ENCODE measurements around the gene LYPD8.

Gene LYPD8

DNA sequence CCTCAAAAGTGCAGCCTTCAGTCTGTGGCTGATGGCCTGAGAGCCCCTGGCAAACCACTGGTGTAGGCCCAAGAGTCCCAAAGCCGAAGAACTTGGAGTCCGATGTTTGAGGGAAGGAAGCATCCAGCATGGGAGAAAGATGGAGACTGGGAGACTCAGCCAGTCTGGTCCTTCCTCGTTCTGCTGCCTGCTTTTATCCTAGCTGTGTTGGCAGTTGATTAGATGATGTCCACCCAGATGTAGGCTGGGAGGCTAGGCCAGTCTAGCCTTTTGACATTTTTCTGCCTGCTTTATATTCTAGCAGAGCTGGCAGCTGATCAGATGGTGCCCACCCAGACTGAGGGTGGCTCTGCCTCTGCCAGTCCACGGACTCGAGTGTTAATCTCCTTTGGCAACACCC is 1.1 kb upstream of the LYPD8 start:
- no peak for DNase-seq

DNA sequence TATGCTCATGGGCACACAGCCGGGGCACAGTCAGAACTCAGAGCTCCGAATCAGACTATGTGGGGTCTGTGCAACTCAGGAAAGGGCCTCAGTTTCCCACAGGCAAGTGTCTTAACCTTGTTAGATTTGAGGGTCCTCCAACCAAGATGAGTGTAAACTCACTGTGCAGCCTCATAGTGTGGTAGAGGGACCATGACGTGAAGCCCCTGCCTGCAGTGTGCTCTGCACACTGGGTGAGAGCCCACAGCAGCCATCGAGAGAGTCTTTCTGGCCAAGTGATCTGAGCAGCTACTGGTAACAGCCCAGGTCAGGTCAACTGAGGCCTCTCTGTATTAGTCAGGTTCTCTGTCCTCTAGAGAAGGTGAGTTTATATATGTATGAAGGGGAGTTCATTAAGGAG is 592 bp upstream of the LYPD8 start:
- DNase-seq = no peak

DNA sequence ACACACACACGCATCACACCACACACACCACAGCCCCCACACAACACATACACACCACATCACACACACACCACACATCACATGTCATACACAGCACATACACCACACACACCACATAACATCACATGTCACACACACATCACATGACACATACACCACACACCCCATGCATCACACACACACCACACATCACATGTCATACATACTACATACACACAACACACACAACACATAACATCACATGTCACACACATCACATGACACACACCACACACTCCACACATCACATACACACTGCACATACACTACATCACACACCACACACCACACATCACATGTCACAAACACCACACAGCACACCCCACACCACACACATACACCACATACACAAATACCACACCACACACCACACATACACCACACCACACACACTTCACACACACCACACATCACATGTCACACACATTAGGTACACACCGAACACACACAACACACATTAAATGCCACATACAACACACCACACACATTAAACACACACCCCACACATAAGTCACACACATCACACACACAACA is 1.8 kb downstream of the LYPD8 start:
- no peak for DNase-seq

DNA sequence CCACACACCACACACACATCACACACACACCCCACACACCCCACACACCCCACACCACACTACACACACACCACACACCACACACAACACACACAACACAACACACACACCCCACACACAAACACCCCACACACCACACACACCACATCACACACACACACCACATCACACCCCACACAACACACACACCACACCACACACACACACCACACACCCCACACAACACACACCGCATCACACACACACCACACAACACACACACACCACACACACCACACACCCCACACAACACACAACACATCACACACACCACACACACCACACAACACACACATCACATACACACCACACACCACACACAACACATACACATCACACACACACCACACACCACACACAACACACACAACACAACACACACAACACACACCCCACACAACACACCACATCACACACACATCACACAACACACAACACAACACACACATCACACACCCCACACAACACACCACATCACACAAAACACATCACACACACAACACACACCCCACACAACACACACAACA is 2.4 kb downstream of the LYPD8 start:
- DNase-seq = no peak

DNA sequence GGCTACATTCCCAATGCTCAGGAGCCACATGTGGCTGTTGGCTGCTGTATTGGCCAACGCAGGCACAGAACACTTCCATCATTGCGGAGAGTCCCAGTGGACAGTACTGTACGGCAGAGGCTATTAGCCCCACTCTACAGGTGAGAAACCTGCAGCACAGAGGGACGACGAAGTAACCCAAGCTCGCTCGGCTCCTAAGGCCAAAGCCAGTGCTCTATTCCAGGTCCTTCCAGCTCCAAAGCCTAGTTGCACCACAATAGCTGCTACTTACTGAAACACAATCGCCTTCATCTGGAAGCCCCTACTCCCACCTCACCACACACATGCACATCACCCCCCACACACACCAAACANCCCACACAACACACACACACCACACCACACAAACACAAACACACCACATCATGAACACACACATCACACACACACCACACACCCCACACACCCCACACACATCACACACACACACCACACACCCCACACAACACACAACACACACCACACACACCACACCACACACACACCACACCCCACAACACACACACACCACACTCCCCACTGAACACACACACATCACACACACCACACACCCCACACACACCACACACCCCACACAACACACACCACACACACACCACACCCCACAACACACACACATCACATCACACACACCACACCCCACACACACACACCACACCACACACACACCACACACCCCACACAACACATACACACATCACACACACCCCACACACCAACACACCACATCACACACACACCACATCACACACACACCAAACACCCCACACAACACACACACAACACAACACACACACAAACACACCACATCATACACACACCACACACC is 3.2 kb downstream of the LYPD8 start:
- DNase-seq = no peak

DNA sequence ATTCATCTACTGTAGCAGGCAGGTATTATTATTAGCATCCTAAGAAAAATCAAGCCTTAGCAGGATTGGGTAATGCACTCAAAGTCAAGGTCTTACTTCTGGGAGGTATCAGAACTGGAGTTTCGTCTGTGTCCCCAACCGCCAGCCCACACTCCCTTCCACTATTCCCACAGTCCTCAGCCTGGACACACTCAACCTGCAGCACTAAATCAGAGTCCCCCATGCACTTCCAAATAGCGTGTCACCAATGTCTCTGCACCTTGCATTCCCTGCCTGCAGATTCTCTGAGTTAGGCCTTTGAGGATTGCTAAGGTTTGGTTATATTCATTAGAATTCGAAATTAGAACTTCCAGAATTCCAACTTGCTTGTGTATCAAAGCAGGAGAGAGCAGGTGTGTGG is 3.9 kb downstream of the LYPD8 start:
- DNase-seq = no peak

DNA sequence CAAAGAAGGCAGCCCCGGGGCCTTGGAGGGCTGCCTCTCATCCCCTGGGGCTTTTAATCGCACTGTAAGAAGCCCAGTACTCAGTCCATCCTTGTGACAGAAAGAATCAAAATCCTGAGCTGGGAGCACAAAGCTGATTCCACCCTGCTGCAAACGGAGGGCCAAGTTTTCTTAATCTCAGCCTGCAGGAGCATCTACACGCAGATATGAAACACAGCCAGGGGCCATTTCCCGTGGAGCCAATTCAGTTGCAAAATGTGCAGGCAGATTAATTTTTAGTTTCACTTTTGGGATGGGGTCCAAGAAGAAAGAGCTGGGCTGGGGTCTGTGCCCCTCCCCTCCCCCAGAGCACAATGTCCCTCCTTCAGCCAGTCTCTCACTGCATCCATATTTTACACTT is 4.4 kb downstream of the LYPD8 start:
- DNase-seq = no peak

DNA sequence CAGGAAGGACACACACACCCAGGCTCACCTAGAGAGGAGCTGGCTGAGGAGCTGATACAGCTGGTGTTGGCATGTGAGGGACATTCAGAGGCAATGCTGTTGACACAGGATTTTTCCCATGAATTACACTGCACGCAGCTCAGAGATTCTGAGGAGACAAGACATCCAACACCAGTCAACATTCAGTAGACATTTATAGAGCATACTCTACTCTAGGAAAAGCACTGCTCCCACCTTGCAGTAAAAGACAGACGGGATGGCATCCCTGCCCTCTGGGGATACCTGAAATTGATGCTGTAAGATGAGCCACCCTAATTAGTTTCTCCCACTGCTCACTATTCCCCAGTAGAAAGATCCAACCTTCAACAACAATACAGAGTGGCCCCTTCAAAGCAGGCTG is 5.1 kb downstream of the LYPD8 start:
- DNase-seq = no peak

DNA sequence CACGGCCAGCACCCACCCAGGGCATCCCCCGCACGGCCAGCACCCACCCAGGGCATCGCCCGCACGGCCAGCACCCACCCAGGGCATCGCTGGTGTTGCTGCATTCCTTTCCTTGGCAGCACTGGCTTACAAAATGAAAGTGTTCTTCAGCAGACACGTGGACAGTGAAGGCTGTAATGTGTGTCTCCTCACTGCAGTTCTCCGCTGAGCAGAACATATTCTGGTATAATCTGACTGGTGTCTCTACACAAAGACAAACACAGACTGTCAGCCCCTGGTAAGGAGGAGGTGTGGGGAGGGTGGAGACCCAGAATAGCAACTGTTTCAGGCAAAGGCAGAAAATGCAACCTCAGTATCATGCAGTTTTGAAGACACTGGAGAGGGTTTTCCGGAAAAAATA is 7.3 kb downstream of the LYPD8 start:
- DNase-seq = no peak

DNA sequence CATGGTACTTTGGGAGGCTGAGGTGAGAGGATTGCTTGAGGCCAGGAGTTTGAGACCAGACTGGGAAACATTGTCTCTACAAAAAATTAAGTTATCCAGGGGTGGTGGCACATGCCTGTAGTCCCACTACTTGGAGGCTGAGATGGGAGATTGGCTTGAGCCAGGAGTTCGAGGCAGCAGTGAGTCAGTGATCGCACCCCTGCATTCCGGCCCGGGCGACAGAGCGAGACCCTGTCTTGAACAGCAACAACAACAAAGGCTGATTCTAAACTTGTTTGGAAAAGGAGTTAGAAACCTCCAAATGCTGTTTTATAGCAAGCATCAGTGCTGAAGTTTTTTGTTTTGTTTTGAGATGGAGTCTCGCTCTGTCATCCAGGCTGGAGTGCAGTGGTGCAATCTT is 14.7 kb downstream of the LYPD8 start:
- no peak for DNase-seq

DNA sequence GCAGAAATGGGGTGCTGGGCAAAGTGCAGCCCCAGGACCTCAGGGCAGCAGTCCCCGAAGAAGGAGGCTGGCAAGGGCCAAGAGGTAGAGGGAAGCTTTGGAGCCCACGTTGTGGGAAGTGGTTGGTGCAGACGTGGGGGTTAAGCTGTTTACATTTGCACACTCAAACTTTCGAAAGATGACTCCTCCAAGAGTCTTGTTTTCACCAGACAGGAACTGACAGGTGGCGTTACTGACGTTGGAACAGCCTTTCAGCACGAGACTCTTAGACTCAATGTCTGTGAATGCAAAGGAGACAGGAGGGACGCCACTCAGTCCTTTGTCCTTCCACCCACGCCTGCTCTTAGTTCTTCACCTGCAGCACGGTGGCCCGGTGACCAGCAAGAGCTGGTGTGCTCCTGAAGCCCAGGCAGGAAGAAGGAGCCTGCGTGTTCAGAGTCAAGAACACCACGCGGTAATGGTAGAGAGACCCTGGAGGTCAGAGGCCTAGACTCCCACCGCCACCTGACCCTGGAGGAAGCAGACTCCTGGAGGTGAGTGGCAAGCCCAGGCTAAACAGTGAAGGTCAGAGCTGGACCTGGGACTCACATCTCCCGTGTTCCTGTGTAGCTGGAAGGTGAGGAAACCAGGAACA is 15.9 kb downstream of the LYPD8 start:
- DNase-seq = no peak

DNA sequence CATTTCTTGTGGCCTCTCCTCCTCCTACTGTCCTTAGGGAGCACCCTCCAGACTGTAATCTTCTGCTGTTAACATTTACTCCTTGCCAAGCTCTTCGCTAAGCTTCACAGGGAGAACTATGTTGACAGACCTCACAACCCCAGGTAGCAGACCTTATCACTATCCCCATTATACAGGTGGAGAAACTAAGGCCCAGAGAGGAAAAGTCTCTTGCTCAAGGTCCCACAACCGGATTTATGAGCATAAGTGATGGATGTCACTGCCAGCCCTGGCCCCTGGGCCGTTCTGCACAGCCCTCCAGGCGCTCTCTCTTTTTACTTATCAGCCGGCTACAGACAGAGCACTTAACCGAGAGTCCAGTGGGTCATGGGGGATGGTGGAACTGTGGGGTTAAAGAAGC is 18.1 kb downstream of the LYPD8 start:
- no peak for DNase-seq

DNA sequence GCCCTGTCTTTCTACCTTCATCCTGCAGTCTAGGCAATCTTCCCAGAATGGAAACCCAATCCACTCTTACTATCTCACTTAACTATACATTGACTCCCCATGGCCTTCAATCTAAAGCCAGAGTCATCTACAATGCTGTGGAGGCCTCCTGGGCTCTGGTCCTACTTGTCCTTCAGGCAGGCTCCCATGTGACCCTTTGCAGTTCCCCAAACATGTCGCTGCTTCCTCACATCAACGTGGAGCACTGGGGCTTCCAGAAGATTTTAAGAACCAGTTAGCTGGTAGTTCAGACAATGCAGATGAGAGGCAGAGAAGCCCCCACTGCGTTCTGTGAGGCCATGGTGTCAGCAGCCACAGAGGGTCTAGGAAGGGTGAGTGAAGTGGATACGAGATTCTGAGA is 18.6 kb downstream of the LYPD8 start:
- DNase-seq = no peak

DNA sequence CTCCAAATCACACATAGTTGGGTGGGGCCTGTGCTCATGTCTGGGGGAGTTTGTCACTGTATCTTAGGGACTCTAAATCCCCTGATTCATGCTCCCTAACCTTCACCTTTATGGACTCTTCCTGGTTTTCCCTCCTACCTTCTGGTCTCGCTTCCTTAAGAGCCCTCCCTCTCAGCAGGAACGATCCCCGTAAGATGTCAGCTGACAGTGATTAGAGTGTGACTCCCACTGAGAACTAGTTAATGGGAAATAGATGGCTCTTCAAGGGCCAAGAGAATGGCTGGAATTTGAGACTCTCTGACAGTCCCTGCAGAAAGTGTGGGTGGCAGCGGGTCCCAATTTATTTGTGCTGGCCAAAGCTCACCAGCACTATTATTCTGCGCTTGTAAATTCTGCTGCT is 22.0 kb downstream of the LYPD8 start:
- DNase-seq = no peak

DNA sequence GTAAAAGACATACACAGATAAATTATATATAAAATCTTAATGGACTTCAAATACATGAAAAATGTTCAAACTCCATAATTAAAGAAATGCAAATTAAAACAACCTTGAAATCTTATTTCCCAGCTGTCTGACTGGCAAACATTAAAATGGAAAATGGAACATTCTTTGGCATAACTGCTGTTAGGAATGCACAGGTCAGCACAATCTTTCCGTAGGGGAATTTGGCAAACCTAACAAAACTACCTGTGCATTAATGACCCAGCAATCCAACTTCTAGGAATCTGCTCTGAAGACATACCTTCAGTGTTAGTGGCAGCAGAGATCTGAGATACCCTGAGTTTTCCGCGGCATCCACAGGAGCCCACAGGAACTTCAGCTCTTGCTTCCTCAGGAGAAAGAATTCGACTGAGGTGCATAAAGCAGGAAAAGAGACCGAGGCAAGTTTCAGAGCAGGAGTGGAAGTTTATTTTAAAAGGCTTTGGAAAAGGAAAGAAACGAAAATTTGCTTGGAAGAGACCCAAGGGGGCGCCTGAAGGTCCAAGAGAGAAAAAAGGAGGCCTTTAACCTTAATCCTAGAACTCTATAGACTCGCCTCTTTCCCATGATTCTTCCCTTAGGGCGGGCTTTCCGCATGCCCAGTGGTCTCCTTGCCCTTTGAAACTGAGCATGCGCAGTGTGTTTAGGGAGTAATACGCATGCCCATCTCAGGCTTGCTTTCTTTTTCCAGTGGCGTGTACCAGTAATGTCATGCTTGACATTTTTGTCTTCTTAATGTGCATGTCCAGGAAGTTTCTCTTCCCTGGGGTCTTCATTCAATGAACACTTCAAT is 24.8 kb downstream of the LYPD8 start:
- no peak for DNase-seq

DNA sequence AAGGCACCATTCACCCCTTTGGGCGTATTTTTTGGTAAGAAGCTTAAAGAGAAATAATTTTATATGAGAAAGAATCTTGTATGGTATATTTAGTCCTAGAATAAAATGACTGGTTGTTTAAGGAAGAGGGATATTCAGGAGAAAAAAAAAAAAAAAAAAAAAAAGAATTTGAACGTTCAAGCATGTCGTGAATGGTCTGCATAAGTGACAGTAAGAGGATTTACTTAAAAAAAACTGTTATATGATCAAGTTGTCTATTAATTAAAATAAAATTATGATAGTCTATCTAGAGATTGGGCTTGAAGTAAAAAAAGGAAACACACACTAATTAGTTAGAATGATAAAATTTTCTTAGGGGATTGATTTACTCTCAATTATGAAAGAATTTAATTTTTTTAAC is 41.3 kb downstream of the LYPD8 start:
- DNase-seq = no peak

DNA sequence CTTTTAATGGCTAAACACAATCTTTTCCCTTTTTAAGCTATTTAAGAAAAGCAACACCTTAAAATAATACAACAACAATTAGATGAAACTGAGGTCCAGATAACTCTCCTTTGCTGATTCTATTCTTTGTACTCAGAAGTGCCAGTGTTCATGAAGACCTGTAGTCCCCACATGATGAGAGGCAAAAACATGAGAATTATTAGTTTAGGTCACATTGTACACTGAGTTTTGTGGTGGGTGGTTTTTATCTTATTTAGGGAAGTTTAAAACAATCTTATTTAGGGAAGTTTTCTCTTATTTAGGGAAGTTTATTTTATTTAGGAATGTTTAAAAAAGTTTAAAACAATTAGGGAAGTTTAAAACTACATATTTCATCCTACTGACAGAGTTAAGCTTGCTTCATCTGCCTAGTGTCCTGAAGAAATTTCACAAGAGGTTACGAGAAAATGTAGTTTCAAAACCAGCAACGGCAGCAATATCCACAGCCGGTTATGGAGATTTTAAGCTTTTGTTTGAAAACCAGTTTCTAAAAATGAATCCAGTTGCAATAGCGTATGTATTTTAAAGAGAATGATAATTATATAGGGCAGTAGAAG is 45.2 kb downstream of the LYPD8 start:
- DNase-seq = no peak

DNA sequence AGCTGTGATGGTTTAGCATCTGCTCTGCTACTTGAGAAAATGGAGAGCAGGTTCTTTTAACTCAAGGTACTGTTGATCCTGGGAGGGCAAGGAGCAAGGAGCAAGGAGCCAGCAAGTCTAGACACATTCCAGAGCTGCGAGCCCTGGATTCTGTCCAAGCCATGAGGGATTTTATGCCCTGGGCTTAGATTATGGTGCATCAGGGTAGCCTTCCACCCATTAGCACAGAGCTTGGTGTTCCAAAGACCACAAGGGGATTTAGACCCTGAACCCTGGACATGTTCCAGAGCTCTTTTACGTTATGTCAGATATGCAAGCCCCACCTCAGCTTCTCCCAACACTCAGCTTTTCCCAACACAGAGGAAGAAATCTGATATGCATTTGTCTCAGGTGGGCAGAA is 51.0 kb downstream of the LYPD8 start:
- DNase-seq = no peak

DNA sequence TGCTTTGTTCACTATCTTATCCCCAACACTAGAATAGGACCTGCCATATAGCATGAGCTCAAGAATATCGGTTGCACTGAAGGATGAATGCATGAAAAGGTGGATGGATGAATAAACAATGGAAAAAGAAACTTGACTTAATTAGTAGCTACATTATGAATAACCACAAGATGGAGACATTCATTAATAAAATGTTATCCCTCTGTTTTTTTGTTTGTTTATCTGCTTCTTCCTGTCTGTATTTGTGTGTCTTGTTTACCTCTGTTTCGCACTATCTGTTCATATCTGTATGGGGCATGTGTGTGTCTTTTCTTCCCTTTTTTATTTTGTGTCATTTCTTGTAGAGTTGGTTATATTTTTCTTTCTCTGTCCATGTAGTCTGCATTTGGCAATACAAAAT is 51.9 kb downstream of the LYPD8 start:
- DNase-seq = no peak

DNA sequence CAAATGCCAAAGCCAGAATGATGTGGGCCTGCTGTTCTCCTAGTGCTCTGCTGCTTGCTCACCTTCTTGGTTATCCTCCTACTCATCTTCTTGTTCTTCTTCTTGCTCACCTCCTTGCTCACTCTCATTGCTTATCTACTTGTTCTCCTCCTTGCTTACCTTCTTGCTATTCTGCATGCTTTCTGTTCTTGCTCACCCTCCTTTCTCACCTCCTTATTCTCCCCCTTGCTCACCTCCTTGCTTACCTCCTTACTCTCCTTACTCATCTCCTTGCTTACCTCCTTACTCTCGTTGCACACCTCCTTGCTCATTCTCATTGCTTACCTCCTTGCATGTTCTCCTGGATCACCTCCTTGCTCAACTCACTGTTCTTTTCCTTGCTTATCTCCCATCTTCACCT is 52.8 kb downstream of the LYPD8 start, which contains the start of gene OR14I1:
Gene OR14I1, minus strand, starts transcription at position 53 of the 400 bp plus-strand sequence.
- DNase-seq = no peak

DNA sequence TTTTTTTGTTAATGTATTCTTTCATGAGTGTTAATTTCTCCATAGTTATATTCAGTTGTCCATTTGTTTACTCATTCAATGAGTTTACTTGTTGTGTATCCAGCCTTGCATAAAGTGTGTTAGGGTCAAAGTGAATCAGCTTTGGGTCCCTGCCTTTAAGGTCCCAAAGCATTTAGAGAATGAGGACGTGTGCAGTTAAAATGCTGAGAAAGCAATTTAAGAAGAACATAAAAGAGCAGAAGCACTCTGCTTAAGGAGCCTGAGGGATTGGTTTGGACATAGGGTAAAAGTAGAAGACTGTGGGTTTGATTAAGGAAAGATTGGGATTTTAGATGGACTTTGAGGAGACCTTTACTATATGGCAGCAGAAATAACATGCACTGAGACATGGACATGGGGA is 56.5 kb downstream of the LYPD8 start:
- no peak for DNase-seq

DNA sequence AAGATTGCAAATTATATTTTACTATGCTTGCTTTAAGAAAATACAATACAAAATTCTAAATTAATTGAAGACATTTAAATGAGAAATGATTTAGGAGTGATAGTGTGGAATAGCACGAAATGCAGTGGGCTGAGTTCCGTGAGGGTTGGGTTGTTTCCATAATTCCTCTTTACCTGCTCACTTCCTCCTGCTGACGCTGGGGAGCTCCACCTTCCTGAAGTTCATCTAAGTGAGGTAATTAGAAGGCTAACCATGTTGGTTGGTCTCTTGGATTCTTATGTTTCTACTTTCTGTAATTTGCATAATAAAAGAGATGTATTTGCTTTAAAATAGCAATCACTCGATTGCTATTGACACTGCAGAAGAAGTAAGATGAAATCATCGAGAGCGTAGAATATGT is 57.7 kb downstream of the LYPD8 start:
- DNase-seq = no peak

DNA sequence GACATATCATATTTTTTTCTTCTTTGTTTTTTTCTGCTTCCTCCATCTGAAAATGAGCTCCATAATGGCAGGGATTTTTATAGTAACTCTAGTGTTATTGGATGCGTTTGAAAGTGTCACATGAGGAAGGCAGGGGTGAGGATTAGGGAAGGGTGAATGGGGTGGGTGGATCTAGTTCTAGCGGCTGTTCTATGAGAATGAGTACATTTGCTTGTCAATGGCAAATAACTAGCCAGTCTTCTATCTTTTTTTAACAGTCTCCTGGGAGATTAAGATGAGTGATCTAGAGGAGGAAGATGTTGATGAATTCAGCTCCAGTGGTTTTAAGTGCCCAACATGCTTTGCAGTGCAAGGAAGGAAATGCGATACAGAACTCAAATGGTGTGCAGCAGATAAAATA is 58.8 kb downstream of the LYPD8 start:
- DNase-seq = no peak
